Endodermal cell (in vitro differentiated cells): ENCODE results near the gene FCF1. TPM values are rescaled to one million over a fixed set of nuclear protein-coding genes. Genes with fewer than 3 reads are reported as not detected.

Experiments
- DNase-seq: peaks from one replicate; pipeline ENCODE4 v3.0.0-alpha.2; 2017
- H3K27ac ChIP-seq: 2 replicates; pipeline ENCODE4 v1.5.1; 2013; ENCODE audit warnings: mild to moderate bottlenecking, low read depth, low read length, moderate library complexity
- H3K27me3 ChIP-seq: 2 replicates; pipeline ENCODE4 v1.6.1; 2013; ENCODE audit warnings: mild to moderate bottlenecking, low read length, moderate library complexity; ENCODE audit not compliant: insufficient read depth, control insufficient read depth, poor library complexity, severe bottlenecking
- H3K36me3 ChIP-seq: 2 replicates; pipeline ENCODE4 v1.7.0; 2013; ENCODE audit warnings: mild to moderate bottlenecking, low read length, moderate library complexity; ENCODE audit not compliant: control insufficient read depth, insufficient read depth
- H3K4me1 ChIP-seq: one replicate; pipeline ENCODE4 v1.7.0; 2013; ENCODE audit warnings: low read length; ENCODE audit not compliant: control insufficient read depth, insufficient read depth
- H3K4me3 ChIP-seq: 2 replicates; pipeline ENCODE4 v1.5.1; 2013; ENCODE audit warnings: mild to moderate bottlenecking, low read length, moderate library complexity
- H3K9ac ChIP-seq: 2 replicates; pipeline ENCODE4 v1.6.1; 2013; ENCODE audit warnings: mild to moderate bottlenecking, low read length, moderate library complexity; ENCODE audit not compliant: poor library complexity, severe bottlenecking; ENCODE audit errors: extremely low read depth
- H3K9me3 ChIP-seq: 2 replicates; pipeline ENCODE4 v1.6.1; 2013; ENCODE audit warnings: mild to moderate bottlenecking, low read length, moderate library complexity; ENCODE audit not compliant: control insufficient read depth
- H3K27ac Mint-ChIP-seq: 2 replicates; pipeline ENCODE4 v1.8.0; 2020; ENCODE audit warnings: mixed read lengths
- H3K27me3 Mint-ChIP-seq: 2 replicates; pipeline ENCODE4 v1.8.0; 2021; ENCODE audit warnings: mild to moderate bottlenecking, mixed read lengths; ENCODE audit not compliant: insufficient read depth
- H3K36me3 Mint-ChIP-seq: 2 replicates; pipeline ENCODE4 v1.8.0; 2020; ENCODE audit warnings: low read depth, mixed read lengths
- H3K4me1 Mint-ChIP-seq: 2 replicates; pipeline ENCODE4 v1.8.0; 2020; ENCODE audit warnings: mixed read lengths
- H3K4me3 Mint-ChIP-seq: 2 replicates; pipeline ENCODE4 v1.8.0; 2020; ENCODE audit warnings: mild to moderate bottlenecking, moderate library complexity, mixed read lengths
- H3K9me3 Mint-ChIP-seq: 2 replicates; pipeline ENCODE4 v1.8.0; 2020; ENCODE audit warnings: mild to moderate bottlenecking, mixed read lengths
- CTCF ChIP-seq: fragments of 200-600 bp; sonication (generic); conservative IDR thresholded peaks from 2 replicates; pipeline ENCODE4 v1.5.0; 2021; ENCODE audit warnings: antibody characterized with exemption, mild to moderate bottlenecking
- WGBS, 2 experiments: methylation state at CpG; one replicate each; pipeline versions ENCODE4 v1.1.5 to v1.1.7; 2013; ENCODE audit warnings: missing lambda C conversion rate in 2 of 2, mixed read lengths in 1 of 2; ENCODE audit not compliant: insufficient coverage in 1 of 2, insufficient read length in 1 of 2; 5-methylcytosine and 5-hydroxymethylcytosine counted together
- total RNA-seq, 2 donors: library from RNA; stranded (reverse); fragmentation: NEBNext Ultra II Directional in 1 of 2; extraction: Animal tissue kit (Norgen Biotek cat#: 25700) in 1 of 2; gene quantifications; 2 replicates in 1 of 2; 3 replicates in 1 of 2; pipeline ENCODE4 v1.2.1, GENCODE V29; 2021

The FCF1 gene
- total RNA-seq, 2 donors from 2014 or later: 68.4 to 71.3 TPM

GRCh38 chr14:74691456-74691855 lies 21.5 kb upstream of the FCF1 start:
- Mint-ChIP-seq H3K27me3 (no peaks in the 10 kb centered on the region), H3K9me3 (no peaks in the 10 kb centered on the region), H3K27ac (no peak overlapping the region), H3K4me3 (no peak overlapping the region), H3K36me3 (peaks cover 24% of the 10 kb centered on the region), H3K4me1 (peaks cover under 1% of the 10 kb centered on the region)
- no peak for TF ChIP-seq CTCF
- no peaks in the 10 kb centered on the region for H3K9me3 ChIP-seq
- WGBS, 2 experiments: 83 to 91% methylated on average over 1 to 2 of the region's 2 CpGs
- no peak overlapping the region for H3K9ac ChIP-seq
- H3K4me1 ChIP-seq: no peaks in the 10 kb centered on the region
- no peak overlapping the region for H3K4me3 ChIP-seq
- no peak overlapping the region for H3K27ac ChIP-seq
- no peak for DNase-seq
- no peaks in the 10 kb centered on the region for H3K27me3 ChIP-seq
- H3K36me3 ChIP-seq: peaks cover 39% of the 10 kb centered on the region

GRCh38 chr14:74693191-74693590 lies 19.8 kb upstream of the FCF1 start:
- H3K9ac ChIP-seq: no peak overlapping the region
- DNase-seq: no peak
- peaks cover 39% of the 10 kb centered on the region for H3K36me3 ChIP-seq
- H3K9me3 ChIP-seq: no peaks in the 10 kb centered on the region
- 90% methylated on average over 3 of the region's 3 CpGs; no CpG with 5 or more reads in 1 of the 2 experiments for WGBS, 2 experiments
- H3K27me3 ChIP-seq: no peaks in the 10 kb centered on the region
- Mint-ChIP-seq H3K36me3 (peaks cover 30% of the 10 kb centered on the region), H3K4me3 (no peak overlapping the region), H3K9me3 (no peaks in the 10 kb centered on the region), H3K27ac (no peak overlapping the region), H3K27me3 (no peaks in the 10 kb centered on the region), H3K4me1 (no peaks in the 10 kb centered on the region)
- no peak overlapping the region for H3K27ac ChIP-seq
- TF ChIP-seq CTCF: no peak
- H3K4me3 ChIP-seq: no peak overlapping the region
- no peaks in the 10 kb centered on the region for H3K4me1 ChIP-seq

GRCh38 chr14:74695406-74695805 lies 17.5 kb upstream of the FCF1 start:
- H3K27me3 ChIP-seq: no peaks in the 10 kb centered on the region
- H3K9me3 ChIP-seq: no peaks in the 10 kb centered on the region
- H3K36me3 ChIP-seq: peaks cover 42% of the 10 kb centered on the region
- Mint-ChIP-seq H3K4me3 (no peak overlapping the region), H3K36me3 (peaks cover 28% of the 10 kb centered on the region), H3K9me3 (peaks cover 4% of the 10 kb centered on the region), H3K27ac (no peak overlapping the region), H3K4me1 (no peaks in the 10 kb centered on the region), H3K27me3 (no peaks in the 10 kb centered on the region)
- TF ChIP-seq CTCF: no peak
- no peaks in the 10 kb centered on the region for H3K4me1 ChIP-seq
- H3K4me3 ChIP-seq: no peak overlapping the region
- 94 to 100% methylated on average over 2 to 4 of the region's 4 CpGs for WGBS, 2 experiments
- no peak for DNase-seq
- H3K27ac ChIP-seq: no peak overlapping the region
- H3K9ac ChIP-seq: no peak overlapping the region
